DMS 273 (cell line): ENCODE data around the gene GYPB.
"Not testable (repeated sequence)": the region's sequence is repeated elsewhere in the genome, so short reads cannot be mapped to it uniquely, and the experiment has no call there.

Experiments used
- DNase-seq: peaks from one replicate; lab custom pipeline; 2025; ENCODE audit not compliant: unreplicated experiment; lab: John Stamatoyannopoulos, UW

Gene GYPB

GRCh38 chr4:144016057-144016605, 3.0 kb downstream of the GYPB start:
- DNase-seq = not testable (repeated sequence)

- DNase-seq = no peak
These were observed 4.4 kb downstream of the GYPB start for GRCh38 chr4:144014808-144015207.

GRCh38 chr4:144008602-144009001, 10.6 kb downstream of the GYPB start:
- DNase-seq = not testable (repeated sequence)

DNA sequence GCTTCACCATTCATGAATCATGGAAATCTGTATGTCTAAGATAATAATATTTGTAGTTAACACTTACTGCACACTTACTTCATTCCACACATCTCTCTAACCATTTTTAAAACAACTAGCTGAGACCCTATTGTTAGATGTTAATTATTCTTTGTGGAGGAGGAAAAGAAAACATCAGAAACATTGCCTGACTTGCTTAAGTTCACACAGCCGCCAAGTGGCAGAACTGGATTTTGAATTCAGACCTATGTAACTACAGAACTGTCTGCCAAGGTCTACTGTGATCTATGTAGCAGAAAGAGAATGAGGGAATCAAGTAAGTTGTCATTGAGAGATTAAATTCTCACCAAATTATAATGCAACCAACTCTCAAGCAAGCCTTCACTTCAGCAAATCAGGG, 11.2 kb downstream of the GYPB start:
- DNase-seq = not testable (repeated sequence)

DNA sequence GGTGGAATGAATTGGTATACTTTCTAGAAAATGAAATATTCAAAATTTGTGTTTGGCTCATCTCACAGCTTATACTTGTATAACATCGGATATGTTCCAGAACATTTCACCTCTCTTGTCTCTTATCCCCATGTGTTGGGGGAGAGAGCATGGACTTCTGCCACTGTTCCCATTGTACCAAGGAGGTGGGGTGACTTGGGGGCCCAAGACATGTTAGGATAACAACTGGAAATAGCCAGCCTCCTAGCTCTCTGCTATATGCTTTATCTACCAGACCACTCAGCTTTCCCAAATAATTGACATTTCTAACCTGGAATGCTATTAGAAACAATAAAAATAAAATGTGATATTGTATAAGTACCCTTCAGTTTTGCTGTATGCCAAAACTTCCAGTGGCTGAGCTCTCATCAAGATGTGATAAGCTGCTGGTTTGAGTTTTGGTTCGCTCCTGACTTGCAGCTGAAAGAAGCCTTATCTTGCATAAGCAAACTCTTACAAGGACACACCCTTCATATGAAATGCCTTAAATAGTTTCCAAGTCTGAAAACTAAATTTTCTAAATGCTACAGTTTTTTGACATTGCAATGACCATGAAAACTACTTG, 12.9 kb downstream of the GYPB start:
- DNase-seq = not testable (repeated sequence)

DNA sequence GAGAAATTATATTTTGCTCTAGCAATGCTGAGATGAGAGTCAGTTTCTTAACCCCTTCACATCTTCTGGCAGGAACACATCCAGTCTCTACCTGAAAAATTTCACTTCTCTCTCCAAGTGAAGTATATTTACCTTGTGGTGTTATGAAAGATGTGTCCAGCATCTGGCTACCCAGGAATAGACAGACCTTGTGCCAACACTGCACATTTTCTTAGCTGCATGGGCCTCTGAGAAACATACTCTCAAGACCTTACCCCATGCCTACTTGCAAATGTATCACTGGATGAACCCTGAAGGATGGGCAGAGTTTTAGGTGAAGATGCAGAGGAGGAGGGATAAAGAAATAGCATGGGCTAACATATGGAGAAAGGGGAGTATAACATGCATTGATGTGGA, 13.6 kb downstream of the GYPB start:
- not testable (repeated sequence) for DNase-seq

DNA sequence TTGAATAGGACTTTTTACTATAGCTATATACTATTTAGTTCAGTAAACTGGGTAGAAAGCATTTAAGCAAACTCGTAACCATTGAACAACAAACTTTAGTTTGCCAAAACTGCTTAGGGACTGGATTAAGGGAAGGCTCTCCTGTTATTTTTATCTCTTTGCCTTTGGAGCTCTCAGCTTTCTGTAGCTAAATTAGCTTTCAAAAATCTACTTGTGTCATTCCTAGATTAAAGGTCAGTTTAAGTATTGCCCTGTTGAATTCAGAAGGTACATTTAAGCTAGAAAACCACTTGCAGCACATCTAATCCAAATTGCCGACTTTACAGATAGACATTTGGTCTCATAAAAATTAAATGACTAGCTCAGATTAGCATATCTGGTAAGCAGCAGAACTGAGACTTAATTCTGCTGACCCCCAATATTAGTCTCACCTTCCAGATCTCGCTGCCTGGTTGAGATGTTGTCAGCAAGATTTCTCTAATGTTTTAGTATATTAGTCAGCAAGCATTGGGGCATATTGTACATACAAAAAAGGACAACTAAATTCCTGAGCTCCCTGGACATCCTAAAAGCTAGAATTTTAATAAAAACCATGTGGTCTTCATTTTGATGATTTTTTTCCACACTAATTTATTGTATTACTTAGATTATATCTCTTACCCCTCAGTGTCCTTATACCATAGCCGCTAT, 14.2 kb downstream of the GYPB start:
- not testable (repeated sequence) for DNase-seq

- not testable (repeated sequence) for DNase-seq
These were observed 15.3 kb downstream of the GYPB start for GRCh38 chr4:144003890-144004265.

- not testable (repeated sequence) for DNase-seq
These were observed 15.8 kb downstream of the GYPB start for GRCh38 chr4:144003205-144003889.

DNA sequence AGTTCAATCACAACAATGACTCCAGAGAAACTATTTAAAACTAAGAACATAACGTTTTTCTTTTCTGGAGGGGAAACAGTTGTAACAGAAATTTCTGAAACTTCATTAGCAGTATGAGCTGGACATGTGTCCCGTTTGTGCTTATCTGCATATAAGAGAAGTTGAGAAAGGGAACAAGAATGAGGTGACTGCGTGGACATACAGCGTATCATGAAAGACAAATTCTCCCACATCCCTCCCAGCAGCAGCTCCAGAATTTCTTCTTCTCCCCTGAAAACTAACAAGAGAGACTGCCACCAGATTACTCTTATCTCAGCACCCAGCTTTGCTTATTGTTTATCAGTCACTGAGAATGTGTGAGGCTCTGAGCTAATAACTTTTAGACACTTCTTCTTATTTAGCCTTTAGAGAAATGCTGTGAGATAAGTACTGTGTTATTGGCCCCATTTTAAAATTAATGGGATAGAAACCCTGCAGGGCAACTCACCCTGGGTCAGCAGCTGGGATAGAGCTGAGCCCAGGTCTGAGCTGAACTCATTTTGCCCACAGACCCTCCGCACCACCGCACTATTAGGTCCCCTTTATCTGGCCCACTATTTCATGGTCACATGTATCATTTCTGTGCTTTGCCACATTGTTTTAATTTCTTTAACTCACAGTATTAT, 18.7 kb downstream of the GYPB start:
- DNase-seq = not testable (repeated sequence)

DNA sequence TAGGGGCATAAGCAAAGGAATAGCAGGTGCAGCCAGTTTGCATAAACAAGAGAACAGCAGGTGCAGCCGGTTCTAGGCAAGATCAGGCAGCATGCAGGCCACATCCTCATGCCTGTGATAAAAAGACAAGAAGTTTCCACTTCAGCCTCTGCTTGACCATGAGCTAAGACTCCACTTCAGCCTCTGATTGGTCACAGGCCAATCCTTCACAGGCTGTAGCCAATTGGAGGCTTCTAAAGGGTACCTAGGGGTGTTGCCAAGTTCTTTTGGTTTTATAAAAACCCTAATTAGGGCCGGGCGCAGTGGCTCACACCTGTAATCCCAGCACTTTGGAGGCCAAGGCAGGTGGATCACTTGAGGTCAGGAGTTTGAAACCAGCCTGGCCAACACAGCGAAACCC, 23.0 kb downstream of the GYPB start:
- not testable (repeated sequence) for DNase-seq

- DNase-seq = not testable (repeated sequence)
These were observed 27.4 kb downstream of the GYPB start for GRCh38 chr4:143991761-143992160.

DNA sequence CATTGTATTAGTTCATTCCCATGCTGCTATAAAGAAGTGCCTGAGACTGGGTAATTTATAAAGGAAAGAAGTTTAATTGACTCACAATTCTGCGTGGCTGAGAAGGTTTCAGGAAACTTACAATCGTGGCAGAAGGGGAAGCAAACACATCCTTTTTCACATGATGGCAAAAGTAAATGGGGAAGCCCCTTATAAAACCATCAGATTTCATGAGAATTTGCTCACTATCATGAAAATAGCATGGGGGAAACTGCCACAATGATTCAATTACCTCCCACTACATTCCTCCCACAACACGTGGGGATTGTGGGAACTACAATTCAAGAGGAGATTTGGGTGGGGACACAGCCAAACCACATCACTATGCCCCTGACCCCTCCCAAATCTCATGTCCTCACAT, 28.5 kb downstream of the GYPB start:
- not testable (repeated sequence) for DNase-seq

DNA sequence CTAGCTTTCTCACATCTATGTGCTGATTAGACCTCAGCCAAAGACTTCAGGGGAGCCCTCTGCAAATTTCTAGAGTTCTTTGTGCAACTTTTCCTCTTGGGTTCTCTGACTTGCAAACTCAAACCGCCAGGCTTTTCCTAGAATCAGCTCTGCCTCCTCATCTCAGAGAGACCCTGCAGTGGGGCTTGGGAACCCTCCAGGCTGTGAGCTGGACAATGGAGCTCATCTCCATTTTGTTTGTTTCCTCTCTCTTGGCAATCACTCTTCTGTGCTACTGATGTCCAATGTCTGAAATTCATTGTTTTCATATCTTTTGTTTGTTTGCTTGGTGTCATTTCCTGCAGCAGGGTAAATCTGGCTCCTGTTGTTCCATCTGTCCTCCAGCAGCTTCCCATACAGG, 33.0 kb downstream of the GYPB start:
- DNase-seq = no peak

DNA sequence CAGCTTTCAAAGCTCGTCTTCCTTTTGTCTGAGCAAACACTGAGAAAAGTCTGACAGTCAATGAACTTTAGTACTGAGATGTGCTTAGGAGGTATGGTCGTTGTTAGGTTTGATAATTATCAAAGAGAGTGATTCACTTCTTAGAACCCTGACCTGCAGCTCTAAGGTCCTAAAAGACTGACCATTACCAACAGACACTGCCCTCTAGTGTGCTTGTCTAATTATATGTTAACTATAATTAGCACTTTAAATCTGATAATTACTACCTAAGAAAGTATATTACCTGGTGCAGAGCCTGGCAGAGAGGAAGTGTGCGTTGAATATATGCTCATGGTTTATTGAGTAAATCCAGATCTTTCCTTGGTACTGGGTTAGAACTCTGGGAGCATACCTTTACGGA, 38.4 kb downstream of the GYPB start:
- DNase-seq = not testable (repeated sequence)

DNA sequence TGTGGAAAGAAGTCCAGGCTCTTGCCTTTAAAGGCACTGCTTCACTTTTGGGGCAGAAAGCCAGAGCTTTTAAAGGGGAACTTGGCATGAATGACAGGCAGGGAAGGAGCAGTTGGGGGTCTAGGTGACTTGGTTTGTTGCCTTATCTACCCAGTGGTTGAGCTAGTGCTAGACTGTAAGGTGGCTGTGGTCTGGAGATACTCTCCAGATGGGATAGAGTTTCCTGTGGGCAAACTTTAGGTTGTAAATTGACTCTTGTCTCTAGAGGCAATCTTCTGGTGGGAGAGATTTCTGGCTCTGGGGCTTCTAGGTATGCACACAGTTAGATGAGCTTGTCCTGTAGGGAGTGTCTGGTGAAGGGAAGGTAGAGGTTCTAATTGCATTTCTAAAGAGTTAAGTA, 43.7 kb downstream of the GYPB start:
- DNase-seq = not testable (repeated sequence)

DNA sequence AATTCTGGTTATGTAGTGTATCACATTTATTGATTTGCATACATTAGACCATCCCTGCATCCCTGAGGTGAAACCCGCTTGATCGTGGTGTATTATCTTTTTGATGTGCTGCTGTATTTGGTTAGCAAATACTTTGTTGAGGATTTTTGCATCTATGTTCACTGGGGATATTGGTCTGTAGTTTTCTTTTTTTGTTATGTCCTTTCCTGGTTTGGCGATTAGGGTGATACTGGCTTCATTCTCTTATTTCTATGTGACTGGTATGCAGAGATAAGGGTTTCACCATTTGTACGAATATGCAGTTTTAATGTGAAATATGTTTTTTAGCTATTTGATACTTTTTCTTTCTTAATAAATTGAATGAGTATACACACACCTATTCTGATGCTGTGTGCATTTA, 45.2 kb downstream of the GYPB start:
- DNase-seq = not testable (repeated sequence)

DNA sequence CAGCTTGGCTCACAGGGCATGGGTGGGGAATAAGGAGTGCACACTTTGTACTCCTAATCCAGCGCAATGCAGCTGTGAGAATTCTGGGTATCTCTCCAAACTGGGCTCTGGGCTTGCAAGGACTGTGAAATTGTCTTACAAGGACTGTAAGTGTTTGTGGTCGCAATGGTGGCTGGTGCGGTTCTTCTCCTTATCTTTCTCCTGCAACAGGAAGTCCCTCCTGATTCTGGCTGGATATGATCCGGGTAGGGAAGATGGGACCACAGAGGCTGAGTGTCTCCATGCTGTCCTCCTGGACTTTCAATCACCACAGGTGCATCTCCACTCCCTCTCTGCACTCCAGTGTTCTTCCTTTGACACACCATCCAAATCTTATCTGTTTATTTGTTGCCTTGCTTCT, 58.1 kb downstream of the GYPB start:
- no peak for DNase-seq

DNA sequence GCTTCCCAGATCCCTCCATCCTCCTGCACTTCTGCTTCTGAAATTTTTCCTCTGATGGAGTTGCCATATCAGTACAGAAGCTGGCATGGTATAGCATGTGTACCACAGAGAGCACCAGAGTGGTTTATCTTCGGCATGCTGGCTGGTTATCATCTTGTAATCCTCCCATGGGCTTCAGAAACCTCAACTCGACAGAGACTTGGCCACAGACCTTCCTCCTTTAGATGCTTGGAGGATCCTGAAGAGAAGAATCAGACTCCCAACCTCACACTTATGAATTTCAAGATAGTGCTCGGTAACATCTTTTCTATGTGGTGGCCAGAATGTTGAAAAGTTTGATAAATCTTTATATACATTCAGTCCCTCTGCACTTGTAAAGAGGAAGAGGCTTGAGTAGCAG, 63.9 kb downstream of the GYPB start:
- DNase-seq = not testable (repeated sequence)

GRCh38 chr4:143951458-143951972, 67.7 kb downstream of the GYPB start:
- DNase-seq = not testable (repeated sequence)

DNA sequence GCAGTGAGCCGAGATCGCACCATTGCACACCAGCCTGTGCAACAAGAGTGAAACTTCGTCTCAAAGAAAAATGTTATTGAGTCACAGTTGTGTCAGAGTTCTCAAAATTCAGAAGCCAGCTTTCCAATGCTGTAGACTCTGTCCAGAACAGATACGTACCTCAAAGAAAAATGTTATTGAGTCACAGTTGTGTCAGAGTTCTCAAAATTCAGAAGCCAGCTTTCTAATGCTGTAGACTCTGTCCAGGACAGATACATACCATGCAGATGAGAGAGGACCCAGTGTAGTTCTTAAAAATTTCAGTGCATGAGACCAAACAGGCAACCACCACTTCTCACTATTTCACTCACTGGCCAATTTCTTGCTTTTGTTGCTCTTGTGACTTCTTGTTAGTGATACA, 68.2 kb downstream of the GYPB start:
- DNase-seq = not testable (repeated sequence)
